HG02938 (cell line): ENCODE results near the gene OR56A3.
"Not testable (repeated sequence)": the region's sequence is repeated elsewhere in the genome, so short reads cannot be mapped to it uniquely, and the experiment has no call there.

Experiments
- ATAC-seq: cut with Tn5 transposase; IDR thresholded peaks from one replicate; pipeline ENCODE4 v1.9.1; 2021; ENCODE audit warnings: mild to moderate bottlenecking, moderate library complexity; ENCODE audit not compliant: unreplicated experiment

Gene OR56A3, protein sequence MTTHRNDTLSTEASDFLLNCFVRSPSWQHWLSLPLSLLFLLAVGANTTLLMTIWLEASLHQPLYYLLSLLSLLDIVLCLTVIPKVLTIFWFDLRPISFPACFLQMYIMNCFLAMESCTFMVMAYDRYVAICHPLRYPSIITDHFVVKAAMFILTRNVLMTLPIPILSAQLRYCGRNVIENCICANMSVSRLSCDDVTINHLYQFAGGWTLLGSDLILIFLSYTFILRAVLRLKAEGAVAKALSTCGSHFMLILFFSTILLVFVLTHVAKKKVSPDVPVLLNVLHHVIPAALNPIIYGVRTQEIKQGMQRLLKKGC

DNA sequence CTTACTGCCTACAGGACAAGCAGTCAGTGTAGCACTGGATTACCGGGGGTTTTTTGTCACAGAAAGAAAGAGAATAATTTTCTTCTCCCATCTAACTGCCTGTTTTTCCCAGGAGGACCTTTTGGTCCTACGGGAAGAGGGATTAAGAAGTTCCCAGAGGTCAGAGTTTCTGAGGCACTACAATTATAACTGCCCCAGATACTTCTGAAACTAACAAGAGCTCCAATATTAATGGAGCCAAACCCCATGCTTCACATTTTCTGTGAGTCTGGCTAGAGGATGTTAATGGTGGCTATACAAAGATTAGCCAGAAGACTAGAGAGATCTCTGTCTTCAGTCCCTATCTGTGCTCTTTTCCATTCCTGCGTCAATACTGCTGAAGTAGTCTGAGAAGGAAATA lies at the start of gene OR56A3:
Gene OR56A3 (plus strand): TSS at position 301 of the 400 bp plus-strand sequence. CDS start 5,096 bp downstream, outside the sequence.
- ATAC-seq, result no peak

- ATAC-seq, result no peak
Measured at GRCh38 chr11:5892908-5893307, 49.1 kb upstream of the OR56A3 start, which contains the start of gene OR52E5. Gene OR52E5, plus strand, starts transcription at chr11:5893208. Its CDS starts 7,569 bp downstream, at chr11:5900777.

GRCh38 chr11:5899534-5899933 lies 42.5 kb upstream of the OR56A3 start:
- no peak for ATAC-seq

DNA sequence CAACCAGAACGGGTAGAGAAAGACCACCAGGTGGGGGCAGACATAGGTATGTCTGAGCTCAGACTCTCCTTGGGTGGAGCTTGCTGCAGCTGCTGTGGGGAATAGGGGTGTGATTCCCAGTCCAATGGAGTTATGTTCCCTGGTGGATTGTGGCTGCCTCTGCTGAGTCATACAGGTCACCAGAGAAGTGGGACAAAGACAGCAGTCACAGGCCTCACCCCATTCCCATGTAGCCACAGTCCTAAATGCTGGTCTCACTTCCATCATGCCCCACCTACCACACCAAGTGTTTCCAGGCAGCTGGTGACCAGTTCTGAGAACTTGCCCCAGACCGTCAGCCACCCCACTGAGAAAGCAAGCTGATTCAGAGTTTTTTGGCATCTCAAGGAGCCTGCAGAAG lies 31.5 kb upstream of the OR56A3 start:
- no peak for ATAC-seq

GRCh38 chr11:5922749-5923426 lies 19.2 kb upstream of the OR56A3 start:
- ATAC-seq, result peak; percentile 84

GRCh38 chr11:5923427-5923776 lies 18.6 kb upstream of the OR56A3 start:
- peak; percentile 38 for ATAC-seq

- ATAC-seq, result peak; percentile 9
Measured at GRCh38 chr11:5923794-5924193, 18.3 kb upstream of the OR56A3 start.

DNA sequence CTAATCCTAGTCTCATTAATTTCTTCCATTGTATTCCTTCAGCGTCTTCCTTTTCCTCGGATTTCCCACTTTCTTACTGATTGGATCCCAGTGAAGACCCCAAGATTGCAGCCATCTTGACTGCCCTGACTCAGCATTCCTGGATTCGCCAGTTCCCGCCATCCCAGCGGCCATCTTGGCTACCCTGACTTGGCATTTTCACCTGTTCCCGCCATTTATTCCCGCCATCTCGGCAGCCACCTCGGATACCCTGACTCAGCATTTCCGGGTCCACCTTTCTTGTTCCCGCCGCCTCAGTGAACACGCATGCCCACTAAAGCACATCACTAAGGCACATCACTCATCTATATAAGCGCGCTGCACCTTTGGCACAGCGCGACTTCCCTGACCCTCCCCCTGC lies 13.8 kb upstream of the OR56A3 start:
- no peak for ATAC-seq

DNA sequence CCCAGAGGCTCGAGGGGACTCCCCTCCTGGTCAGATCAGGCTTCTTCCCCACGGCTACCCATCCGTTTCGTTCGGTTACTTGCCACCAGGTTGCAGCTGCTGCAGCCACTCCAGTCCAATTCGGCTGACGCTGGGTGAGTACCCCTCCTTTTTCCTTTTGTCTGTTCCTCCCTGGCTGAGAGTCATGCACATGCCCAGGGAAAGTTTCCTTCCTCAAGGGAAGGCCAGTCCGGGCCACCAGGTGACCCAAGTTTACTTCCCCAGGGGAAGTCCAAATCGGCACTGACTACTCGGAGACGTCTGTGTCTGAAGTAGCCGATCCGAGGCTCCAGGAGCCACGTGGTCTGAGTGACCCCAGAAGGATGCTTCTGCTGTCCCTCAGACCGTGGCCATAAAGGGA lies 13.2 kb upstream of the OR56A3 start:
- no peak for ATAC-seq

- ATAC-seq, result no peak
Measured at GRCh38 chr11:5929571-5930368, 12.3 kb upstream of the OR56A3 start.

DNA sequence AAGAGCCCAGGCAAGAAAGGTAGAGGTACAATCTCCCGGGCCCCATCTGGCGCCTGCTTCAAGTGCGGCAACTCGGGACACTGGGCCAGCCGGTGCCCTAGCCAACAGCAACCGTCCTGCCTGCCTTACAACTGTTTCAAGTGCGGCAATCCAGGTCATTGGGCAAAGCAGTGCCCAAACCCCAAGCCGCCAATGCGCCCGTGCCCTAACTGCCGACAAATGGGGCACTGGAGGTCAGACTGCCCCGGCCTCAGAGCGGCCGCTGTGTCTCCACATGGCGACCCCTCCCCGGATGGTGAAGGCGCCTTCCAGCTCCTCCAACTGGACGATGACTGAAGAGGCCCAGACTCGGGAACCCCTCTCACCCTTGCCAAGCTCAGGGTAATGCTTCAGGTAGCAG lies 11.4 kb upstream of the OR56A3 start:
- ATAC-seq, result no peak

- no peak for ATAC-seq
Measured at GRCh38 chr11:5931061-5931460, 11.0 kb upstream of the OR56A3 start.

GRCh38 chr11:5932671-5933070 lies 9.4 kb upstream of the OR56A3 start:
- no peak for ATAC-seq

DNA sequence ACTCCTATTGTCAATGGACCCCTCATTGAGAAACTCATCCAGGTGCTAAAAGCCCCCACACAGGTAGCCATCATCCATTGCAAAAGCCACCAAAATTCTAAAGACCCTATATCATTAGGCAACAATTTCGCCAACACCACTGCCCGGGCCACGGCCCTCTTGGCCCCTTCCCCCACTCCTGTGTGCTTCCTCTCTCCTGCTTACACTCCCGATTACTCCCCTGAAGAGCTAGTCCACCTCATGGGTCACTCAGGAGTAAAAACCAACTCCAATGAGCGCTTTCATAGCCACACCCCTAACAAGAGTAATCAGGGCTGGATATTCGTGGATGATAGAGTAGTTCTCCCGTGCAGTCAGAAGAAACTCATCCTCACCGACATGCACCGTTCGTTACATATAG lies 8.9 kb upstream of the OR56A3 start:
- ATAC-seq, result no peak

DNA sequence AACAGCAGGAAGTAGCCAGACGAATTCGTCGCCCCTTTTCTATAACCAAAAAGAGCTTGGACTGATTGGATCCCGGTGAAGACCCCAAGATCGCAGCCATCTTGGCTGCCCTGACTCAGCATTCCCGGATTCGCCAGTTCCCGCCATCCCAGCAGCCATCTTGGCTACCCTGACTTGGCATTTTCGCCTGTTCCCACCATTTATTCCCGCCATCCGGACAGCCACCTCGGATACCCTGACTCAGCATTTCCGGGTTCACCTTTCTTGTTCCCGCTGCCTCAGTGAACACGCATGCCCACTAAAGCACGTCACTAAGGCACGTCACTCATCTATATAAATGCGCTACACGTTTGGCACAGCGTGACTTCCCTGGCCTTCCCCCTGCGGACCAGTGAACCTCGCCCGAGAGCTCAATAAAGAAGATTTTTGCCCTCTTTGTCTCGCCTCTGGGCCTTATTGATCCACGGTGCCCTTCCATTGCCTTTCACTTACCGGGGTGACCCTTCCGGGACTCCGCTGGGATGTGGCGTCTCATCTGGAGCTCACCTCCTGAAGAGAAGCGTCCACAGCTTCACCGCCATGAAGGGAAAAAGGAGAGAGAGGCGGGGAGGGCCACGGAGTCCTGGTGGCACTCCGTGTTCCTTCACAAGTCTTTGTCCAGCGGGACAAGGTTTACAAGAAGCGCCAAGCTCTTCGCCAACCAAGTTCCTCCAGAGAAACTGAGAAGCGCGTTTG lies 4.0 kb upstream of the OR56A3 start:
- ATAC-seq, result peak; percentile 14

DNA sequence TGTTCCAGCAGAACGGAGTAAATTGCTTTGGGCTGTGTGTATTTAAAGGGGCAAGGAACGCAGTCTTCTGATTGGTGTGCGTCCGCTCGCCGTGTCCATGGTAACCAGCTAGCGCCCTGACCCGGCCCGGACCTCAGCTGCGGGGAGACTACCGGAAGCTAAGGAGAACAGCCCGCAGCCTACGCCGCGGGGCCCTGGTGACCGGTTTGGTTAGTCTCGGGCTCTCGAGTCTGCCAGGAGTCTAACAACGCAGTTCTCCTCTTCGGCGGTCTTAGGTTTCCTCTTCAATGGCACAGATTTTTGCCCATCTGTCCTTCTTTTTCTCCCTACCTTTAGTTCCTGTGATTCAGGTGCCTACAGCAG lies 3.5 kb upstream of the OR56A3 start:
- peak; percentile 62 for ATAC-seq

GRCh38 chr11:5940748-5941147 lies 1.3 kb upstream of the OR56A3 start:
- ATAC-seq, result no peak

GRCh38 chr11:5955586-5955985 lies 13.5 kb downstream of the OR56A3 start:
- ATAC-seq, result no peak

DNA sequence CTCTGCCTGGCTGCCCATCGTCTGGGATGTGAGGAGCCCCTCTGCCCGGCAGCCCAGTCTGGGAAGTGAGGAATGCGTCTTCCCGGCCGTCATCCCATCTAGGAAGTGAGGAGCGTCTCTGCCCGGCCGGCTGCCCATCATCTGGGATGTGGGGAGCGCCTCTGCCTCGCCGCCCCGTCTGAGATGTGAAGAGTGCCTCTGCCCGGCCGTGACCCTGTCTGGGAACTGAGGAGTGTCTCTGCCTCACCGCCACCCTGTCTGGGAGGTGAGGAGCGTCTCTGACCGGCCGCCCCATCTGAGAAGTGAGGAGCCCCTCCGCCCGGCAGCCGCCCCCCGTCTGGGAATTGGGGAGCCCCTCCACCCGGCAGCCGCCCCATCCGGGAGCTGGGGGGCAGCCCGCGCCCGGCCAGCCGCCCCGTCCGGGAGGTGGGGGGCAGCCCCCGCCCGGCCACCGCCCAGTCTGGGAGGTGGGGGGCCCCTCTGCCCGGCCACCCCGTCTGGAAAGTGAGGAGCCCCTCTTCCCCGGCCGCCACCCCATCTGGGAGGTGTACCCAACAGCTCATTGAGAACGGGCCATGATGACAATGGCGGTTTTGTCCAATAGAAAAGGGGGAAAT lies 18.8 kb downstream of the OR56A3 start:
- ATAC-seq, result not testable (repeated sequence)

DNA sequence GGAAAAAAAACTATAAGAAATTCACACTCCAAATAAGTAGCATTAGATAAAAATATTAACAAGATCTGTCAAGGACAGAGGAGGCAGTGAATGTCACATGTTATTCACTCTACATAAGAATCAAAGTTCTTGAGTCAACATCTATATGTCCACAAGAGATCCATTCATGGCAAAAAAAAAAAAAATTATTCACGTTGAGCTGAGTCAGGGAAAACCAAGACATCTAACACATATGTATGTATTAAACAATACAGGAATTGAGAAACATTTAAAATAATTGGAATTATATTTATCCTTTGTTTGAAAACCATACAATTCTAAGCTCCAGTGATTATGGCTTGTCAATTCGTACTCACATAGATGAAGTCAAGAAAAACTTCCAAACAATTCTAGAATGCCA lies 24.9 kb downstream of the OR56A3 start:
- ATAC-seq, result no peak

DNA sequence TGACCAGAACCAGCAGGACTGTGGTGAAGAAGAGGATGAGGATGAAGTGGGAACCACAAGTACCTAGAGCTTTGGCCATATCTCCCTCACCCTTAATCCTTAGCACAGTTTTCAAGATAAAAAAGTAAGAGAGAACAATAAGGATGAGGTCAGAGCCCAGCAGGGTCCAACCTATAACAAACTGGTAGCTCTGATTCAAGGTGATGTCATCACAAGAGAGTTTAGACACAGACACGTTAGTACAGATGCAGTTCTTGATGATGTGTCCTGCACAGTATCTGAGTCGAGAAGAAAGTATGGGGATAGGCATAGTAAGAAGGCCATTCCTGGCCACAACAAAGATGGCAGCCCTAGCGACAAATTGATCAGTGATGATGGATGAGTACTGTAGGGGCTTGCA lies 25.7 kb downstream of the OR56A3 start:
- ATAC-seq, result no peak
